HG03045 (cell line): ENCODE results near the gene ATP2A3.

Experiments used
- ATAC-seq: cut with Tn5 transposase; IDR thresholded peaks from one replicate; pipeline ENCODE4 v1.9.1; 2021; ENCODE audit warnings: mild to moderate bottlenecking, moderate library complexity; ENCODE audit not compliant: unreplicated experiment

The ATP2A3 gene

GRCh38 chr17:3974138-3974687, 10.0 kb upstream of the ATP2A3 start:
- ATAC-seq = no peak

- no peak for ATAC-seq
Measured at GRCh38 chr17:3973495-3974137, 9.4 kb upstream of the ATP2A3 start.

- no peak for ATAC-seq
Measured at GRCh38 chr17:3972931-3973330, 8.7 kb upstream of the ATP2A3 start.

GRCh38 chr17:3972281-3972731, 8.1 kb upstream of the ATP2A3 start:
- no peak for ATAC-seq

- ATAC-seq = no peak
Measured at GRCh38 chr17:3970668-3971067, 6.4 kb upstream of the ATP2A3 start.

- no peak for ATAC-seq
Measured at GRCh38 chr17:3969963-3970362, 5.7 kb upstream of the ATP2A3 start.

GRCh38 chr17:3968886-3969524, 4.8 kb upstream of the ATP2A3 start:
- no peak for ATAC-seq

GRCh38 chr17:3968015-3968414, 3.8 kb upstream of the ATP2A3 start:
- no peak for ATAC-seq

- ATAC-seq = no peak
Measured at GRCh38 chr17:3966720-3967363, 2.6 kb upstream of the ATP2A3 start.

- ATAC-seq = peak; percentile 45
Measured at GRCh38 chr17:3965118-3965800, 1.0 kb upstream of the ATP2A3 start.

- ATAC-seq = no peak
Measured at GRCh38 chr17:3963237-3964201, 718 bp downstream of the ATP2A3 start.

- ATAC-seq = no peak
Measured at GRCh38 chr17:3962965-3963236, 1.3 kb downstream of the ATP2A3 start.

GRCh38 chr17:3962217-3962964, 1.8 kb downstream of the ATP2A3 start:
- ATAC-seq = no peak

- ATAC-seq = no peak
Measured at GRCh38 chr17:3961564-3962047, 2.6 kb downstream of the ATP2A3 start.

- no peak for ATAC-seq
Measured at GRCh38 chr17:3960764-3961163, 3.5 kb downstream of the ATP2A3 start.

GRCh38 chr17:3959921-3960601, 4.2 kb downstream of the ATP2A3 start:
- ATAC-seq = no peak

GRCh38 chr17:3959295-3959899, 4.8 kb downstream of the ATP2A3 start:
- no peak for ATAC-seq

- no peak for ATAC-seq
Measured at GRCh38 chr17:3957735-3958599, 6.3 kb downstream of the ATP2A3 start.
